Glomerular visceral epithelial cell (primary cell): ENCODE results near the gene HTN3.
"Not testable (repeated sequence)": the region's sequence is repeated elsewhere in the genome, so short reads cannot be mapped to it uniquely, and the experiment has no call there.

Experiments used
- DNase-seq: peaks from one replicate; pipeline ENCODE4 v3.0.0-alpha.2; 2016; ENCODE audit errors: extremely low spot score

HTN3 gene

GRCh38 chr4:70028159-70028558 lies at the start of gene HTN3:
TSS of gene HTN3 (plus strand) at chr4:70028459. CDS start at chr4:70030741, 2,282 bp downstream.
- DNase-seq = not testable (repeated sequence)

GRCh38 chr4:69984030-69984443 lies 44.2 kb upstream of the HTN3 start:
- peak; percentile 37 for DNase-seq

DNA sequence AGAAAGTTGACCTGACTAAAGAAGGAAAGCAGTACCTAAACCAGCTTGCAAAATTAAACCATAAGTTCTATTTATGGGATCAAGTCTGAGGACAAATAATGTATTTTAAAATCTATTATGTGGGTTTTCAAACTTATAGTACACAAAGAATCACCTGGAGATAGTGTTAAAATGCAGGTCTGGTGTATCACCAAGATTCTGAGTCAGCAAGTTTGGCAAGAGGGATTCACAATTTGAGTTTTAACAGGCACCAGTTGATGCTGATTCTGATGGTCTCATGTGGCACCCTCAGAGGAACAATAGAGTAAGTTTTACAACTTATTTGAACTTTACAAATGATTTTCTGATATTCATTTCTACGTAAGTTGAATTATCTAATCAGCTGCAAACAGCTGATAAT lies 41.6 kb upstream of the HTN3 start:
- no peak for DNase-seq

DNA sequence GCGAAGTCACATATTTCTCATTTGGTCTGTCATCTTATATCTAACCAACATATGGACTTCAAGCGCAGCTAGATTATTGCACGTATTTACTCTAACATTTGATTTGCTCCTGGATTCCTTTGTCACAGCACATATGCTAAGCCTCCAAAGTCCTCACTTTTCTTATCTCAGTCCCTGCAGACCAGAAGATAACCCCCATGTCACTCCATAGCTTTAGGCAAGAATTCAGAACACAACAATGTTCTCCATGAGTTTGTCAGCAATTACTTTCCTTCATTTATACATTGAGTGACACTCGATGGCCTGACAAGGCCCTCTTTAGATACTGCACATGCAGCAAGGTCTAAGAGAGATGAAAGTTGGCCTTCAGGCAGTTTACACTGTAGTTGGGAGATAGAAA lies 37.2 kb upstream of the HTN3 start:
- DNase-seq = no peak

DNA sequence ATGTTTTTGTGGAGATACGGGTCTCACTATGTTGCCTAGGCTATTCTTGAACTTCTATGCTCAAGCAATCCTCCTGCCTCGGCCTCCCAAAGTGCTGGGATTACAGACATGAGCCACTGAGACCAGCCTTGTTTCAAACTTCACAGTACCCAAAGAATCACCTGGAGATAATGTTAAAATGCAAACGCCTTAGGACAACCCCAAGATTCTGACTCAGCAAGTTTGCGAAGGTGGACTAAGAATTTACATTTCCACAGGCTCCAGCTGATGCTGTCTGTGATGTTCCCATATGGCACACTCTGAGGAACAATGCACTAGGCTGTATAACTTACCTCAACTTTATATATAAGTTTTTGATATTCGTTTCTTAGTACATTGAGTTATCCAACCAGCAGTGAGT lies 33.5 kb upstream of the HTN3 start:
- DNase-seq = no peak

GRCh38 chr4:69995526-69996016 lies 32.7 kb upstream of the HTN3 start, which contains the start of gene STATH:
TSS of gene STATH (plus strand) at chr4:69995966. CDS start at chr4:69998438, 2,472 bp downstream.
- DNase-seq = peak; percentile 2

DNA sequence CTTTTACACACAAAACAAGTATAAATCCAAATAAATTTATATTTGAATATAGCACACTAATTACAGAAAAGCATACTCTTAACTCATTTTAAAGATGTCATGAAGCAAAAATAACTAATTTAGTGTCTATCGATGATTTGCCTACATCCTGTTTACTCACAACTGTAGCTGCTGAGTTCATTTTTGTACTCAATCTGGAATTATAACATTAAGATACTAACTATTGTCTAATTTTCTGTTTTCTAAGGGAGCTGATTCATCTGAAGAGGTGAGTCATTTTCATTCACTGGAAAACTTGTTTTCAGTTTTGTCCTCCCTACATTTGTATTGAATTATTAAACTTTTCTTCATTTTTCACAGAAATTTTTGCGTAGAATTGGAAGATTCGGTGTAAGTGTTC lies 28.8 kb upstream of the HTN3 start:
- DNase-seq = no peak

DNA sequence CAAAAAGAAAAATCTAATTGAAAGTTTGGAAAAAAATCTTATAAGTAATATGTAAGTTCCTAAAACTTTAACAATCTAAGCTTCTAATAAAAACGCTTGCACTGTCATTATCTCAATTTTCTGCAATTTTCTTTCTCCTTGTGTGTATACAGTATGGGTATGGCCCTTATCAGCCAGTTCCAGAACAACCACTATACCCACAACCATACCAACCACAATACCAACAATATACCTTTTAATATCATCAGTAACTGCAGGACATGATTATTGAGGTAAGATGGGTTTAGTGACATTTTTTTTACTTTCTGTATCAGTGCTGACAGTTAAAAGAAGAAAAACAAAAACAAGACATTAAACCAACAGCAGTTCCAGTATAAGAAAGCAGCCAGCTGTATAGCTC lies 27.5 kb upstream of the HTN3 start:
- no peak for DNase-seq

GRCh38 chr4:70002507-70002906 lies 25.8 kb upstream of the HTN3 start:
- no peak for DNase-seq

DNA sequence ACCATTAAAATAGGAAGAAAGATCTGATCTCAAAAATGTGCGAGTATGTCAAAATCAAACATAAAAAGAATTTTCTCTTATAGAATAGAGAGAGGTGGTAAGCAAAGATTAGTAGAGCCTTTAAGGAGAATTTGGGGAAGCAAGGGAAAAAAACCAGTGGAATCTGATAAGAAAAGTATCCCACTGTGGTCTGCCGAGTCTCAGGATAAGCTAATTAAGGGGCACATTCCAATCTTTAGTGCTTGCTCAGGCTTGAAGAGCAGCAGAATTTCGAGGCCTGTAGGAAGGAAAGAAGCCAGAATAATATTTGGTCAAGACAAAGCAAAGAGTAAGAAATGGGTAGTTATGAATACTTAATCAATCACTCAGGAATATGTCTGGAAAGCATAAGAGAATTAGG lies 19.5 kb upstream of the HTN3 start:
- DNase-seq = no peak

DNA sequence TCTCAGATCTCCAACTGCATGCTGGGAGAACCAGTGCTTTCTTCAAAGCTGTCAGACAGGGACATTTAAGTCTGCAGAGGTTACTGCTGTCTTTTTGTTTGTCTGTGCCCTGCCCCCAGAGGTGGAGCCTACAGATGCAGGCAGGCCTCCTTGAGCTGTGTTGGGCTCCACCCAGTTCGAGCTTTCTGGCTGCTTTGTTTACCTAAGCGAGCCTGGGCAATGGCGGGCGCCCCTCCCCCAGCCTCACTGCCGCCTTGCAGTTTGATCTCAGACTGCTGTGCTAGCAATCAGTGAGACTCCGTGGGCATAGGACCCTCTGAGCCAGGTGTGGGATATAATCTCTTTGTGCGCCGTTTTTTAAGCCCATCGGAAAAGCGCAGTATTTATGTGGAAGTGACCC lies 9.3 kb upstream of the HTN3 start:
- DNase-seq = not testable (repeated sequence)

GRCh38 chr4:70023218-70023617 lies 5.0 kb upstream of the HTN3 start:
- no peak for DNase-seq

- DNase-seq = no peak
Observed at GRCh38 chr4:70027011-70027410, 1.2 kb upstream of the HTN3 start.

DNA sequence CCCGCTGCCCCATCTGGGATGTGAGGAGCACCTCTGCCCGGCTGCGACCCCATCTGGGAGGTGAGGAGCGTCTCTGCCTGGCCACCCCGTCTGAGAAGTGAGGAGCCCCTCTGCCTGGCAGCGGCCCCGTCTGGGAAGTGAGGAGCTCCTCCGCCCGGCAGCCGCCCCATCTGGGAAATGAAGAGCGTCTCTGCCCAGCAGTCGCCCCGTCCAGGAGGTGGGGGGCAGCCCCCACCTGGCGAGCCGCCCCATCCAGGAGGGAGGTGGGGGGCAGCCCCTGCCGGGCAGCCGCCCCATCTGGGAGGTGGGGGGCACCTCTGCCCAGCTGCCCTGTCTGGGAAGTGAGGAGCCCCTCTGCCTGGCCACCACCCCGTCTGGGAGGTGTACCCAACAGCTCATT lies 9.3 kb downstream of the HTN3 start:
- not testable (repeated sequence) for DNase-seq

DNA sequence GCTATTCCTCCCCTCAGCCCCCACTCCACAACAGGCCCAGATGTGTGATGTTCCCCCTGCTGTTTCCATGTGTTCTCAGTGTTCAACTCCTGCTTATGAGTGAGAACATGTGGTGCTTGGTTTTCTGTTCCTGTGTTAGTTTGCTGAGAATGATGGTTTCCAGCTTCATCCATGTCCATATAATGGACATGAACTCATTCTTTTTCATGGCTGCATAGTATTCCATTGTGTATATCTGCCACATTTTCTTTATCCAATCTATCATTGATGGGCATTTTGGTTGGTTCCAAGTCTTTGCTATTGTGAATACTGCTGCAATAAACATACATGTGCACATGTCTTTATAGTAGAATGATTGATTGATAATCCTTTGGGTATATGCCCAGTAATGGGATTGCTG lies 11.7 kb downstream of the HTN3 start:
- not testable (repeated sequence) for DNase-seq

- no peak for DNase-seq
Observed at GRCh38 chr4:70041652-70042286, 13.5 kb downstream of the HTN3 start.

GRCh38 chr4:70050138-70050537 lies 21.9 kb downstream of the HTN3 start, which contains the start of gene HTN1:
TSS of gene HTN1 (plus strand) at chr4:70050438. CDS start at chr4:70053077, 2,639 bp downstream.
- DNase-seq = not testable (repeated sequence)

DNA sequence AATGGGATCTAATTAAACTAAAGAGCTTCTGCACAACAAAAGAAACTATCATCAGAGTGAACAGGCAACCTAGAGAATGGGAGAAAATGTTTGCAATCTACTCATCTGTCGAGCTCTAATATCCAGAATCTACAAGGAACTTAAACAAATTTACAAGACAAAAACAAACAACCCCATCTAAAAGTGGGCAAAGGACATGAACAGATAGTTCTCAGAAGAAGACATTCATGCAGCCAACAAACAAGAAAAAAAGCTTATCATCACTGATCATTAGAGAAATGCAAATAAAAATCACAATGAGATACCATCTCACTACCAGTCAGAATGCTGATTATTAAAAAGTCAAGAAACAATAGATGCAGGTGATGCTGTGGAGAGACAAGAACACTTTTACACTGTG lies 28.3 kb downstream of the HTN3 start:
- DNase-seq = not testable (repeated sequence)

- DNase-seq = no peak
Observed at GRCh38 chr4:70057651-70058050, 29.4 kb downstream of the HTN3 start.

DNA sequence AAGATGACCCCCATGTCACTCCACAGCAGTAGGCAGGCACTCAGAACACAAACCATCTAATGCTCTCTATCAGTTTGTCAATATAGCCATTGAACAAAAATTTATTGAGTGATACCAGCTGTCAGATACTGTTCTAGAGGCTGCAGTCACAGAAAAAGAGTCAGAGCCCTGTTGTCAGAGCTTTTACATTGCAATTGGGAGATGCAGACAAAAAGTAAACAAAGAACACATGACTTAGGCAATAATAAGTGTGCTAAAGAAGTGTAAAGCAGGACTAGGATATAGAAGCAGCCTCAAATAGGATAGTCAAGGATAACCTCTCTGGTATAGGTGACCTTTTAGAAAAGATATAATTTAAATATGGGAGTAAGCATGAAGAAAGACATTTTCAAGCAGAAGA lies 30.9 kb downstream of the HTN3 start:
- DNase-seq = no peak

DNA sequence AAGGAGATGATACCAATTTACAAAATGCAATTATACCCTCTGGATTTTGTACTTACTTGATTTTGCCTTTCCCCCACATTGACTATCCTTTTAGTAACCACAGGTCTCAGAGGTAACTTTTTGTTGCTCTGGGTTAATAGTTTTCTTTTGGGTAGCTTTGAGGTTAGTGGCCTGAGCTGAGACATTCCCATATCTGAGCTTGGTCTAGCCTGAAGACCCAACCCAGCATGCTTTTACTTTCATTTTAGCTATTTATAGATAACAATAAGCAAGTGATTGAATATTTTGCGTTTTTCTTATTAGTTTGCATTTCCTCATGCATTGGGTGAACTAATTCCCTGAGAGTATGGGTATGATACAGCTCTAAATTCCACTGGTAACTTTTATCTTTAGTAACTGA lies 33.7 kb downstream of the HTN3 start:
- no peak for DNase-seq

- no peak for DNase-seq
Observed at GRCh38 chr4:70080205-70080604, 51.9 kb downstream of the HTN3 start.
